ENCODE measurements around the gene RBM38.
"Not testable (repeated sequence)": the region's sequence is repeated elsewhere in the genome, so short reads cannot be mapped to it uniquely, and the experiment has no call there.

RBM38 gene

GRCh38 chr20:57350081-57350710 is 41.0 kb upstream of the RBM38 start:
- DNase-seq (ENCODE audit: low read depth): no peak
- no peak for TF ChIP-seq CTCF (IDR thresholded peaks at IDR 0.05; ENCODE audit: control insufficient read depth, extremely low read depth, insufficient read depth)
- H3K4me3 ChIP-seq (ENCODE audit: low read depth, low read length): no peak overlapping the region

- H3K4me3 ChIP-seq (ENCODE audit: low read depth, low read length): peak overlapping the region; percentile 99
- not testable (repeated sequence) for DNase-seq (ENCODE audit: low read depth)
Observed at GRCh38 chr20:57350726-57351041, 40.5 kb upstream of the RBM38 start.

GRCh38 chr20:57351042-57351783 is 40.0 kb upstream of the RBM38 start, which contains the start of gene RAE1:
Gene RAE1, plus strand, starts transcription at chr20:57351255. Its CDS starts 2,784 bp downstream, at chr20:57354039.
- DNase-seq (ENCODE audit: low read depth): peak; percentile 88
- TF ChIP-seq CTCF (IDR thresholded peaks at IDR 0.05; ENCODE audit: control insufficient read depth, extremely low read depth, insufficient read depth): no peak
- peak within 1 kb of the TSS; percentile 99 for H3K4me3 ChIP-seq (ENCODE audit: low read depth, low read length)

GRCh38 chr20:57352305-57352704 is 38.9 kb upstream of the RBM38 start:
- TF ChIP-seq CTCF (IDR thresholded peaks at IDR 0.05; ENCODE audit: control insufficient read depth, extremely low read depth, insufficient read depth): no peak
- no peak for DNase-seq (ENCODE audit: low read depth)
- peak overlapping the region; percentile 99 for H3K4me3 ChIP-seq (ENCODE audit: low read depth, low read length)

- H3K4me3 ChIP-seq (ENCODE audit: low read depth, low read length): no peak overlapping the region
- TF ChIP-seq CTCF (IDR thresholded peaks at IDR 0.05; ENCODE audit: control insufficient read depth, extremely low read depth, insufficient read depth): no peak
- DNase-seq (ENCODE audit: low read depth): no peak
Observed at GRCh38 chr20:57353351-57353750, 37.8 kb upstream of the RBM38 start.

- no peak for DNase-seq (ENCODE audit: low read depth)
- no peak overlapping the region for H3K4me3 ChIP-seq (ENCODE audit: low read depth, low read length)
- TF ChIP-seq CTCF (IDR thresholded peaks at IDR 0.05; ENCODE audit: control insufficient read depth, extremely low read depth, insufficient read depth): no peak
Observed at GRCh38 chr20:57361517-57361916, 29.7 kb upstream of the RBM38 start.

GRCh38 chr20:57364451-57364850 is 26.7 kb upstream of the RBM38 start:
- no peak for TF ChIP-seq CTCF (IDR thresholded peaks at IDR 0.05; ENCODE audit: control insufficient read depth, extremely low read depth, insufficient read depth)
- DNase-seq (ENCODE audit: low read depth): no peak
- H3K4me3 ChIP-seq (ENCODE audit: low read depth, low read length): no peak overlapping the region
